CD14-positive monocyte (primary cell): Measurements from ENCODE around the gene HUNK. TPM values are rescaled to one million over a fixed set of nuclear protein-coding genes. Genes with fewer than 3 reads are reported as not detected.

ENCODE experiments used
- DNase-seq, 3 donors: peaks; one replicate each; pipeline ENCODE4 v3.0.0-alpha.2; 2011 to 2022
- H2AFZ ChIP-seq: 2 replicates; pipeline ENCODE4 v1.6.0; 2012; ENCODE audit warnings: mild to moderate bottlenecking, low read depth, low read length, inconsistent platforms; ENCODE audit not compliant: insufficient read depth, poor library complexity, severe bottlenecking
- H3K27ac ChIP-seq, 2 donors: 1 replicate in 1 of 2; 2 replicates in 1 of 2; pipeline ENCODE4 v1.5.1; 2012 to 2013; ENCODE audit warnings: low read length in 2 of 2, control low read depth in 1 of 2, inconsistent platforms in 1 of 2, low read depth in 1 of 2, mild to moderate bottlenecking in 1 of 2
- H3K27me3 ChIP-seq, 2 donors: one replicate each; pipeline versions ENCODE4 v1.6.0 to v1.6.1; 2011 to 2013; ENCODE audit warnings: low read length in 2 of 2; ENCODE audit not compliant: control insufficient read depth in 2 of 2, insufficient read depth in 2 of 2
- H3K36me3 ChIP-seq, 2 donors: replicated peaks in 1 of 2; 1 replicate in 1 of 2; 2 replicates in 1 of 2; pipeline versions ENCODE4 v1.5.1 to v1.6.1; 2012 to 2013; ENCODE audit warnings: low read length in 2 of 2, control low read depth in 1 of 2, inconsistent platforms in 1 of 2, mild to moderate bottlenecking in 1 of 2; ENCODE audit not compliant: insufficient read depth in 2 of 2, control insufficient read depth in 1 of 2
- H3K4me1 ChIP-seq, 2 donors: 1 replicate in 1 of 2; 2 replicates in 1 of 2; pipeline versions ENCODE4 v1.5.1 to v1.6.1; 2012 to 2013; ENCODE audit warnings: low read length in 2 of 2, control low read depth in 1 of 2, inconsistent platforms in 1 of 2, mild to moderate bottlenecking in 1 of 2, moderate library complexity in 1 of 2; ENCODE audit not compliant: insufficient read depth in 2 of 2, control insufficient read depth in 1 of 2
- H3K4me2 ChIP-seq: replicated peaks from 2 replicates; pipeline ENCODE3; 2012; ENCODE audit warnings: low read length, moderate library complexity, mild to moderate bottlenecking; ENCODE audit not compliant: poor library complexity, severe bottlenecking; ENCODE audit errors: extremely low read depth
- H3K4me3 ChIP-seq, 3 experiments: fragments of 200-600 bp in 1 of 3; sonication (generic) in 1 of 3; replicated peaks in 1 of 3; 1 replicate in 2 of 3; 2 replicates in 1 of 3; pipeline ENCODE4 v1.5.1; 2011 to 2013; ENCODE audit warnings: low read length in 3 of 3, mild to moderate bottlenecking in 3 of 3, control low read depth in 2 of 3, low read depth in 2 of 3, inconsistent platforms in 1 of 3, moderate library complexity in 1 of 3
- H3K79me2 ChIP-seq: 2 replicates; pipeline ENCODE4 v1.6.0; 2012; ENCODE audit warnings: mild to moderate bottlenecking, control low read depth, inconsistent platforms, low read length, moderate library complexity; ENCODE audit not compliant: insufficient read depth
- H3K9ac ChIP-seq: 2 replicates; pipeline ENCODE4 v1.6.0; 2017; ENCODE audit warnings: low read length, mild to moderate bottlenecking; ENCODE audit not compliant: insufficient read depth, poor library complexity, severe bottlenecking
- H3K9me3 ChIP-seq, 2 donors: replicated peaks in 1 of 2; 1 replicate in 1 of 2; 2 replicates in 1 of 2; pipeline versions ENCODE4 v1.5.1 to v1.6.1; 2012 to 2013; ENCODE audit warnings: low read length in 2 of 2, control low read depth in 1 of 2; ENCODE audit not compliant: control insufficient read depth in 1 of 2, insufficient read depth in 1 of 2
- H4K20me1 ChIP-seq: 2 replicates; pipeline ENCODE4 v1.6.0; 2012; ENCODE audit warnings: mild to moderate bottlenecking, low read length, control low read depth, moderate library complexity; ENCODE audit not compliant: insufficient read depth
- H3K27ac Mint-ChIP-seq, 7 donors: one replicate each; pipeline ENCODE4 v1.8.0; 2020; ENCODE audit warnings: mild to moderate bottlenecking in 7 of 7, mixed read lengths in 7 of 7, moderate library complexity in 6 of 7, inconsistent platforms in 2 of 7
- H3K27me3 Mint-ChIP-seq, 3 donors: one replicate each; pipeline ENCODE4 v1.8.0; 2021 to 2022; ENCODE audit warnings: low read depth in 3 of 3, mild to moderate bottlenecking in 3 of 3, mixed read lengths in 3 of 3, moderate library complexity in 3 of 3, inconsistent platforms in 1 of 3
- H3K36me3 Mint-ChIP-seq, 2 donors: one replicate each; pipeline ENCODE4 v1.8.0; 2020; ENCODE audit warnings: mixed read lengths in 2 of 2, inconsistent platforms in 1 of 2, mild to moderate bottlenecking in 1 of 2
- H3K4me1 Mint-ChIP-seq: one replicate; pipeline ENCODE4 v1.8.0; 2020; ENCODE audit warnings: mild to moderate bottlenecking, mixed read lengths
- H3K4me3 Mint-ChIP-seq, 2 donors: one replicate each; pipeline ENCODE4 v1.8.0; 2020; ENCODE audit warnings: mild to moderate bottlenecking in 2 of 2, mixed read lengths in 2 of 2, moderate library complexity in 1 of 2
- H3K9me3 Mint-ChIP-seq, 7 donors: one replicate each; pipeline ENCODE4 v1.8.0; 2020 to 2022; ENCODE audit warnings: mixed read lengths in 7 of 7, mild to moderate bottlenecking in 6 of 7, moderate library complexity in 6 of 7, inconsistent platforms in 2 of 7
- WGBS: methylation state at CpG from one replicate; pipeline ENCODE4 v1.1.5; 2013; ENCODE audit warnings: missing lambda C conversion rate; ENCODE audit not compliant: insufficient coverage; 5-methylcytosine and 5-hydroxymethylcytosine counted together
- intact Hi-C, 2 donors: fragments of 100-400 bp; cut with micrococcal nuclease; formaldehyde crosslinking; loops; one replicate each; pipeline versions ENCODE4 v1.15.0 to v1.15.1; 2023
- polyA plus RNA-seq, 3 donors: library from polyadenylated mRNA; depleted of rRNA in 1 of 3; unstranded in 2 of 3; stranded (reverse) in 1 of 3; fragments of 300-500 nt in 2 of 3; fragments of >200 nt in 1 of 3; fragmentation: Illumina TruSeq in 2 of 3; gene quantifications; 1 replicate in 2 of 3; 2 replicates in 1 of 3; pipeline ENCODE4 v1.2.3, GENCODE V29; 2012 to 2021
- TF ChIP-seq, protein P1 (sequence below): fragments of 200-600 bp; IDR thresholded peaks from one replicate; pipeline ENCODE4 v1.8.0; 2022; ENCODE audit warnings: antibody characterized with exemption, mild to moderate bottlenecking

Gene HUNK
- polyA plus RNA-seq, 3 donors = not detected

DNA sequence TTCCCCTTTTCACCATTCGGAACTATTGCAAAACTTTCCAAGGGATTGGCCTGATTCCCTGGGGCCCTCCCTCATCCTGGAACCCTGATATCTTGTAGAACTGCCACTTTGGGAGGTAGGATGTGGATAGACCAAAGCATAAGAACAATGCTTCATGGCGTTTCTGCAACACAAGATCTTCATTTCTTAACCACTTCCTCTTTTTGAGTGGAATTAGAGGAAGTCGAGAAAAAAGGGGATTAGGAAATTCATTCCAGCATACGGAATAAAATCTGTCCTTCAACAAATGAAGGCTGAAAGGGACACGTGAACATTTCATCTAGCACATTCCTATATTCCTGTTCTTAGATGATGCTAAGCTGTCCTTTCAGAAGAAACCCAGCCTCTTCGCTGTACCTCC lies 149.3 kb downstream of the HUNK start:
- peaks cover 13 to 14% of the 10 kb centered on the region in 2 donors for H3K4me1 ChIP-seq
- TF ChIP-seq, protein P1, sequence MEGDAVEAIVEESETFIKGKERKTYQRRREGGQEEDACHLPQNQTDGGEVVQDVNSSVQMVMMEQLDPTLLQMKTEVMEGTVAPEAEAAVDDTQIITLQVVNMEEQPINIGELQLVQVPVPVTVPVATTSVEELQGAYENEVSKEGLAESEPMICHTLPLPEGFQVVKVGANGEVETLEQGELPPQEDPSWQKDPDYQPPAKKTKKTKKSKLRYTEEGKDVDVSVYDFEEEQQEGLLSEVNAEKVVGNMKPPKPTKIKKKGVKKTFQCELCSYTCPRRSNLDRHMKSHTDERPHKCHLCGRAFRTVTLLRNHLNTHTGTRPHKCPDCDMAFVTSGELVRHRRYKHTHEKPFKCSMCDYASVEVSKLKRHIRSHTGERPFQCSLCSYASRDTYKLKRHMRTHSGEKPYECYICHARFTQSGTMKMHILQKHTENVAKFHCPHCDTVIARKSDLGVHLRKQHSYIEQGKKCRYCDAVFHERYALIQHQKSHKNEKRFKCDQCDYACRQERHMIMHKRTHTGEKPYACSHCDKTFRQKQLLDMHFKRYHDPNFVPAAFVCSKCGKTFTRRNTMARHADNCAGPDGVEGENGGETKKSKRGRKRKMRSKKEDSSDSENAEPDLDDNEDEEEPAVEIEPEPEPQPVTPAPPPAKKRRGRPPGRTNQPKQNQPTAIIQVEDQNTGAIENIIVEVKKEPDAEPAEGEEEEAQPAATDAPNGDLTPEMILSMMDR = no peak
- 60% methylated on average over 2 of the region's 6 CpGs for WGBS

DNA sequence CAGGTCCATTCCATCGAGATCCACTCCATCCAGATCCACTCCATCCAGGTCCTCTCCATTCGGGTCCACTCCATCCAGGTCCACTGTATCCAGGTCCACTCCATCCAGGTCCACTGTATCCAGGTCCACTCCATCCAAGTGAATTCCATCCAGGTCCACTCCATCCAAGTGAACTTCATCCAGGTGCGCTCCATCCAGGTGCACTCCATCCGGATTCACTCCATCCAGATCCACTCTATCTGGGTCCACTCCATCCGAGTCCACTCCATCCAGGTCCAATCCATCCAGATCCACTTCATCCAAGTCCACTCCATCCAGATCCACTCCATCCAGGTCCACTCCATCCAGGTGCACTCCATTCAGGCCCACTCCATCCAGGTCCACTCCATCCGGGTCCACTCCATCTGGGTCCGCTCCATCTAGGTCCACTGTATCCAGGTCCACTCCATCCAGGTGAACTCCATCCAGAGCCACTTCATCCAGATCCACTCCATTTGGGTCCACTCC lies 157.4 kb downstream of the HUNK start:
- no peaks in the 10 kb centered on the region for H3K36me3 Mint-ChIP-seq
- DNase-seq = no peak
- Histone ChIP-seq H2AFZ (no peak overlapping the region), H3K27ac (no peak overlapping the region), H3K79me2 (no peaks in the 10 kb centered on the region), H3K9me3 (peaks cover 0 to 6% of the 10 kb centered on the region in 2 donors), H3K4me3 (no peak overlapping the region), H3K4me1 (no peaks in the 10 kb centered on the region), H4K20me1 (no peaks in the 10 kb centered on the region), H3K27me3 (no peaks in the 10 kb centered on the region), H3K4me2 (no peak overlapping the region), H3K9ac (no peak overlapping the region), H3K36me3 (no peaks in the 10 kb centered on the region)
- H3K27me3 Mint-ChIP-seq = peaks cover 2 to 3% (median 2%) of the 10 kb centered on the region in 3 donors
- intact Hi-C loops = no loop called here
- peak overlapping the region in 1 of 7 donors; percentile 28 for H3K27ac Mint-ChIP-seq
- 73% methylated on average over 7 of the region's 7 CpGs for WGBS
- TF ChIP-seq, protein P1 = no peak
- H3K9me3 Mint-ChIP-seq = peaks cover 5 to 20% (median 13%) of the 10 kb centered on the region in 7 donors
- no peak overlapping the region for H3K4me3 Mint-ChIP-seq
- H3K4me1 Mint-ChIP-seq = no peaks in the 10 kb centered on the region

More for the DNA sequence above, 149.3 kb downstream of the HUNK start:
- H3K27ac ChIP-seq = no peak overlapping the region
- DNase-seq = peak; percentile 8 to 40 (median 36)
- Mint-ChIP-seq H3K36me3 (no peaks in the 10 kb centered on the region), H3K27me3 (peaks cover 0 to 9% (median 3%) of the 10 kb centered on the region in 3 donors), H3K4me1 (peaks cover 11% of the 10 kb centered on the region), H3K27ac (peak overlapping the region in 2 of 7 donors; percentile 2 to 38), H3K4me3 (peak overlapping the region in 1 of 2 donors; percentile 46), H3K9me3 (peaks cover 0 to 10% (median 6%) of the 10 kb centered on the region in 7 donors)
- H3K36me3 ChIP-seq = no peaks in the 10 kb centered on the region
- H4K20me1 ChIP-seq = no peaks in the 10 kb centered on the region
- H3K79me2 ChIP-seq = no peaks in the 10 kb centered on the region
- peak overlapping the region in 1 of 3 experiments; percentile 17 for H3K4me3 ChIP-seq
- no peak overlapping the region for H2AFZ ChIP-seq
- intact Hi-C loops = no loop called here
- H3K4me2 ChIP-seq = peak overlapping the region; percentile 22
- H3K9me3 ChIP-seq = peaks cover 0 to 5% of the 10 kb centered on the region in 2 donors
- H3K27me3 ChIP-seq = no peaks in the 10 kb centered on the region
- H3K9ac ChIP-seq = no peak overlapping the region
